HG02970 (cell line): ENCODE measurements around the gene GFAP.

ENCODE experiments used
- ATAC-seq: cut with Tn5 transposase; IDR thresholded peaks from one replicate; pipeline ENCODE4 v1.9.1; 2021; ENCODE audit warnings: mild to moderate bottlenecking, moderate library complexity, moderate number of reproducible peaks; ENCODE audit not compliant: unreplicated experiment, low FRiP score

GFAP gene

GRCh38 chr17:44903012-44903685 lies 12.2 kb downstream of the GFAP start:
- ATAC-seq = no peak

DNA sequence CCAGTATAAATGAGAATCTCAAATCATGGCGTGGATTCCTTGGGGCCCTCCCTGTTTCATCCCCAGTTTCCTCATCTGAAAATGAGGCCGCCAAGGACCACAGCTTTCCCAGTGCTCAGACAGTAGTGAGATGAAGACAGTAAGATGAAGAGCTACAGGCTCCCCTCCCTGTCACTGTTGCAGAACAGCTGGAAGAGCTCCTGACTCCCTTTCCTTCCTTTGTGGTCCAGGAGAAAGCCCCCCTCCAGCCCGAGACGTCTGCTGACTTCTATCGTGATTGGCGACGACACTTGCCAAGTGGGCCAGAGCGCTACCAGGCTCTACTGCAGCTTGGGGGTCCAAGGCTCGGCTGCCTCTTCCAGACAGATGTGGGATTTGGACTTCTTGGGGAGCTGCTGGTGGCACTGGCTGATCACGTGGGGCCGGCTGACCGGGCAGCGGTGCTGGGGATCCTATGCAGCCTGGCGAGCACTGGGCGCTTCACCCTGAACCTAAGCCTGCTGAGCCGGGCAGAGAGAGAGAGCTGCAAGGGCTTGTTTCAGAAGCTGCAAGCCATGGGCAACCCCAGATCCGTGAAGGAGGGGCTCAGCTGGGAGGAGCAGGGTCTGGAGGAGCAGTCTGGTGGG lies 13.1 kb downstream of the GFAP start:
- ATAC-seq = no peak

DNA sequence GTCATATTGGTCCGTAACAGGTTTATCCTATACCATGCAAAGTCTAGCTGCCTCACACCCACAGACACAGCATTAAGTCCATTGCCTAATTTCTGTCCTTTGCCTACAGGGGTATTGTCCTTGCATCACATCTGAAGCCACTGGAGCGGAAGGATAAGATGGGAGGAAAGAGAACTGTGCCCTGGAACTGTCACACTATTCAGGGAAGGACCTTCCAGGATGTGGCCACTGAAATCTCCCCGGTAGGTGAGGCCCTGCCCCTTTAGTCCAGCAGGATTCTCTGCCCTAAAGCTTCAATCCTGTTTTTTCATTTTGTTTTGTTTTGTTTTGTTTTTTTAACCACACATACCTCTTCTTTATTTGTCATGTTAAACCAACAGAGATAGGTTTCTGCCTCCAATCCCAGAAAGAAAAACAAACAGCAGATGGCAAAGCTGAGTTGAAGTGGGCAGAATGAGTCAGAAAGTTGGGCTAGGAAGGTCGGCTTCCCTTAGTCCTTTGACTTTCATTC lies 13.8 kb downstream of the GFAP start:
- no peak for ATAC-seq

- no peak for ATAC-seq
Observed at GRCh38 chr17:44900894-44901293, 14.4 kb downstream of the GFAP start.

GRCh38 chr17:44899074-44899782 lies 16.1 kb downstream of the GFAP start, which contains the start of gene EFTUD2:
TSS of gene EFTUD2 (minus strand) at chr17:44899445. CDS start at chr17:44894521, 4,924 bp downstream.
- ATAC-seq = peak; percentile 69

DNA sequence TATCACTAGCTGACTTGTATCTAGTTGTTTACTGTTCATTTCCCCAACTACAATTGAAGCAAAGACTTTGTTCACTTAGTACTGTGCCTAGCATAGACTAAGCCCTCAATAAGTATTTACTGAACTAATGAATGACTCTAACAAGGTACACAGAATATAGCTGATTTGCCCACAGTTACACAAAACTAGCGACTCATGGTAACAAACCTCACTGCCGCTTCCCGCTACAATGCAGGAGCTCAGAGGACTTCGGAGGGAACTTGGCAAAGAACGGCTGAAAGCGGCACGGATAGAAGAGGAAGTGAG lies 16.6 kb downstream of the GFAP start:
- ATAC-seq = no peak

DNA sequence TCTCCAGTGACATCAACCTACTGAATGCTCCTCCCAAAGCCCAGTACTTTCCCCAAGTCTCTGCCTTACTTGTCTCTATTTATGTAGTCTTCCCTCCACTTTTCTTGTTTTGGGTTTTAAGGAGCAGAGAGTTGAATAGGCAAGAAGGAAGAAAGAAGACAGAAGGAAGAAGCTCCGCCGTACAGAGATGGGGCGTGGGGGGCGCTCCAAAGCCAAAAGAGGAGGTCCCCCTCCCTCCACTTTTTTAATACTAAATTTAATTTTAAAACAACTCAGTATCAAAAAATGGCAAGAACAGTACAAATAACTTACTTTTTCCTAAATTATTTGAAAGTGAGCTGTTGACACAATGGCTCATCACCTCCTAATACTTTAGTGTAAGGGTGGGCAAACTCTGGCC lies 20.7 kb downstream of the GFAP start:
- no peak for ATAC-seq

DNA sequence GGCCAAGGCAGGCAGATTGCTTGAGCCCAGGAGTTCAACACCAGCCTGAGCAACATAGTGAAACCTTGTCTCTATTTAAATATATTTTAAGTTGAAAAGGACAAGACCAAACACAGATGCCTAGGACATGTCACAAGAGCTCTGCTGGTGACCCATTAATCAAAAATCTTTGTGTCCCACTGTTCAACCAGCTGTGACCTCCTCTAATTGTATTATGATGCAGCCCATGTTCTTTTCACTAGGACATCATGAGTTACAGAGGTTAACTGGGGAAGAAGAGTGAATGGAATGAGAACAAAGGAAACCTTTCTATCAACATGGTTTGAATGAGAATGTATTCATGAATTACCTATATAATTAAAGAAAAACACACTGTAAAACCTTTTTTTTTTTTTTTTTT lies 23.1 kb downstream of the GFAP start:
- no peak for ATAC-seq

- ATAC-seq = no peak
Observed at GRCh38 chr17:44889003-44889402, 26.3 kb downstream of the GFAP start.

DNA sequence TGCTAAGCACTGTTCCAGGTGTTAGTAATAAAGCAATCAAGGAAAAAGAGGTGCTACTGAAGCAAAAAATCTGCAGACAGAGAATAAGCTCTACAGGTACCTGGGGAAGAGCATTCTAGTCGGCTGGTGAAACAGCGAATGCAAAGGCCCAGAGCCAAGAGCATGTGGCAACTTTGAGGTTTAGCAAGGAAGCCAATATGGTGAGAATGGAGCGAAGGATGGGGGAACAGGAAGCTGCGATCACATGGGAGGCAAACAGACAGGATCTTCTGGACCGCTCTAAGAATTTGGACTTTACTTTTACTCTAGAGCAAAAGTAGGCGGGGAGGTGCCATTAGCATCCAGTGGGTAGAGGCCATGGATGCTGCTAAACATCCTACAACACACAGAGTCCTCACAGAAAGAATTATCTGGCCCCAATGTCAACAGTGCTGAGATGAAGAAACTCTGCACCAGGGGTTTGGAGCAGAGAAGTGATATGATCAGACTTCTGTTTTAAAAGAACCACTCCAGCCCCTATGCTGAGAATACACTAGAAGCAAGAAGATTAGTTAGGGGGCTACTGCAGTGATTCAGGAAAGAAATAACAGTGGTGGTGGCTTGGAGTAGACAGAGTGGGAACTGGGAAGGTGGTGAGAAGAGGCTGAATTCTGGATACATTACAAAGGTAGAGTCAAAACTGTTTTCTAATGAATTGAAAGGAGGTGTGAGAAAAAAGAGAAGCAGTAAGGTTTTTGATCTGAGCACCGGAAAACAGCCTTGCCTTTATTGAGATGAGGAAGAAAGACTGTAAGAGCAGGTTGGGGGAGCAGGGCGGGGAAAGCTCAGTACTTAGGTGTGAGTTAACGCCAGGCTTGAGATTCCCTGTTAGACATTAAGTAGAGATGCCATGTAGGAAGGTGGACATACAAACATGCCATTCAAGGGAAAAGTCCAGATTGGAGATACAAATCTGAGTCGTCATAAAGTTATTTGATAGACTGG lies 27.0 kb downstream of the GFAP start:
- ATAC-seq = no peak

GRCh38 chr17:44887016-44887415 lies 28.3 kb downstream of the GFAP start:
- no peak for ATAC-seq

- no peak for ATAC-seq
Observed at GRCh38 chr17:44884941-44885340, 30.4 kb downstream of the GFAP start.

- no peak for ATAC-seq
Observed at GRCh38 chr17:44881145-44881544, 34.2 kb downstream of the GFAP start.

DNA sequence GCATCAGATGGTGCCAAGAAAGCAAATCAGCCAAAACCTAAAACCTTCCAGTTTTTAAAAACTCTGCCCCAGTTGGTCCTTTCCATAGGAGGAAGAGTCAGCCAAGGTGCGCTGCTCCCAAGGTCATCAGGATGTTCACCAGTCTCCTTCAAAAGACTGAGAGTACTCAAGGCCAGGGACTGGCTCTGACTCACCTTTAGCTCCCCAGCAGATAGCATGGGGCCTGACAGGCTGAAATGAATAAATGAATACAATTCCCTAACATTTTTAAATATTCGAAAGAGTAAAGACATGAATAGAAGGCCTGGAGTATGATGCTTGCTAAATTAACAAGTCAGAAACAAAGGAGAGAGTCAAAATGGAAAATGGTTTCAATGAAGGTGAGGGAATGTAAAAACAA lies 35.2 kb downstream of the GFAP start:
- ATAC-seq = no peak

DNA sequence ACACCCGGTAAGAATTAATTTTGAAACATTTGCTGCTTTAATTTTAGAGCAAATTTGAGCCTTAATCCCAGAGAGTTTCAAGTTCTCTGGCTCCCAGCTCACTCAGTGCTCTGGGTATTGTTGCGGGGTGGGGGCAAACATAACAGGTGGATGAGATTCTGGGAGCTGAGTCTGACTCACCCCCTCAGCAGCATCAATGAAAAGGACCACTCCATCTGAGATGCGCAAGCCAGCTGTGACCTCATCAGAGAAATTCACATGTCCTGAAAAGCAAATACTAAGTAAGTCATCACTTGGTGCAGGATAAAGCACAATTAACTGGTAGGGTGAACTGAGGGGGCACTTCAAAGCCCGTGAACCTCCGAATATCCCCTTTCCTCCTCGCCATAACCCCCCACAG lies 35.9 kb downstream of the GFAP start:
- no peak for ATAC-seq

DNA sequence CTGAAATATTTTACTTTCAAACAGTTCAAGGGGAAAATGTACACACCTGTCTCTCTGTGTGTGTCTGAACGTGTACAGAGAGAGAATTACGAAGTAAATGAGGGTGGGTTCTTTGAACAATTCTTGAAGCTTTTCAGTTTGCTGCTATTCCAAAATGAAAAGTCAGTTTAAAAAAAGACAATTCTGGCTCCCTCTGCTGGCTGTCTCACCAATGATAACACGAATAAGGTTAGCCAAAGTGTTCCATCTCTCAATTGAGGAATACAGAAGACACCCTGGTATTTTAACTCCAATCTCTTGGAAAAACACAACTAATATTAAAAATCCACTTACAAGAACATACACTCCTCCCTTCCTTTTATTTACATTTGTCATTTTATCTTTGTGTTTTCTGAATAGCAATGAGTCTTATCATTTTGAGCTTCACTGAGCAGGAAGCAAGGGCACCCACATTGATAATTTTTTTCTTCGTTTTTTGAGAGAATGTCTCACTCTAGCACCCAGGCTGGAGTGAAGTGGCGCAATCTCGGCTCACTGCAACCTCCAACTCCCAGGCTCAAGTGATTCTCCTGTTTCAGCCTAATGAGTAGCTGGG lies 36.6 kb downstream of the GFAP start:
- ATAC-seq = no peak

GRCh38 chr17:44877121-44877520 lies 38.2 kb downstream of the GFAP start:
- no peak for ATAC-seq

DNA sequence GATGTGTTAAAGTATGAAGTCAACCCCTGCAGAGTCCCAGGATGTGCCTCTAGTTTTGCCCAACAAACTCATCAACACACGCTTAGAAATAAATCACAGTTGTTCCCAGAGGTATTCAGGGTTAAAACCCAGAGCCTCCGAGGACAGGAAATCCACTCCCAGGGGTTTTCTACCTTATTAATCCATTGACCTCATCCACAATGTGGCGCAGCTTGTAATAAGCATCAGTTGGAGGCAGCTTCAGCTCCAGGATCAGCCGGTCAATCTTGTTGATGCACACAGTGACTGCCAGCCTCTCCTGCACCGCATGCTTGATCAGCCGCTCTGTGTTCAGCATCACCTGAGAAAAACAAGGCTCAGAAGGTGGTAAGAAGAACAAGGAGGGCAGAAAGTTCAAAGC lies 39.5 kb downstream of the GFAP start:
- ATAC-seq = no peak

- no peak for ATAC-seq
Observed at GRCh38 chr17:44872131-44872768, 43.0 kb downstream of the GFAP start.

DNA sequence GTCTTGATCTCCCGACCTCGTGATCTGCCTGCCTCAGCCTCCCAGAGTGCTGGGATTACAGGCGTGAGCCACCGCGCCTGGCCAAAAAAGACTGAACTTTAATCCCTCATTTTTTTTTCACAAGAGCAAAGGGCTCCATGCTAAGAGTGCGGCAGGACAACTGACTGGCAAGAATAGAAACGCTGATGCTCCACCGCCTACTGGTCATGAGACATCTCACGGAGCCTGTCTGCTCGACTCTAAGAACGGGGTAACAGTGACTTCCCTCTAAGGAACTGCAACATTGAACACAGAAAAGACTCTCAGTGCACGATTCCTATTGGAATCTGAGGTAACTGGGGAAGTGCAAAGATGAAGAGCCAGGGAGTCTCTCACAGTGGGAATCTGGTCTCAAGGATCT lies 43.7 kb downstream of the GFAP start:
- no peak for ATAC-seq
